ENCODE measurements around the gene RFX3.

GRCh38 chr9:3415906-3416305 is 109.9 kb downstream of the RFX3 start:
- TF ChIP-seq CTCF (CRISPR knock-in tag; IDR thresholded peaks at IDR 0.05) (no peak), MAFK (conservative IDR thresholded peaks at IDR 0.05 in 1 of 2, IDR thresholded peaks at IDR 0.05 in 1 of 2; ENCODE audit: low read length in 2 of 2) (no peak), EP300 (IDR thresholded peaks at IDR 0.05; ENCODE audit: low read depth in 2 of 2, low read length in 2 of 2) (no peak), EP300 (CRISPR knock-in tag; IDR thresholded peaks at IDR 0.05; ENCODE audit: borderline replicate concordance) (no peak), RAD51 (IDR thresholded peaks at IDR 0.05; ENCODE audit: borderline replicate concordance) (no peak), POLR2A (IDR thresholded peaks at IDR 0.05; ENCODE audit: insufficient read depth in 1 of 2, low read depth in 2 of 2, low read length in 2 of 2) (no peak), HNRNPUL1 (IDR thresholded peaks at IDR 0.05; ENCODE audit: low read depth, low read length) (no peak), SALL1 (CRISPR knock-in tag; IDR thresholded peaks at IDR 0.05) (no peak), MEF2D (CRISPR knock-in tag; IDR thresholded peaks at IDR 0.05) (no peak), MXD4 (CRISPR knock-in tag; IDR thresholded peaks at IDR 0.05) (no peak), FOXC1 (CRISPR knock-in tag; IDR thresholded peaks at IDR 0.05; ENCODE audit: borderline replicate concordance) (no peak), REST (IDR thresholded peaks at IDR 0.05; ENCODE audit: borderline replicate concordance in 1 of 2, low read depth in 1 of 2, low read length in 2 of 2) (no peak), XRCC5 (optimal IDR thresholded peaks at IDR 0.05; ENCODE audit: low read length) (no peak)

Data from HepG2 (cell line).